GM19452 (cell line): ENCODE measurements around the gene HTR1A.

Experiments used
- ATAC-seq: cut with Tn5 transposase; IDR thresholded peaks from one replicate; pipeline ENCODE4 v1.9.1; 2021; ENCODE audit not compliant: unreplicated experiment

The HTR1A gene

DNA sequence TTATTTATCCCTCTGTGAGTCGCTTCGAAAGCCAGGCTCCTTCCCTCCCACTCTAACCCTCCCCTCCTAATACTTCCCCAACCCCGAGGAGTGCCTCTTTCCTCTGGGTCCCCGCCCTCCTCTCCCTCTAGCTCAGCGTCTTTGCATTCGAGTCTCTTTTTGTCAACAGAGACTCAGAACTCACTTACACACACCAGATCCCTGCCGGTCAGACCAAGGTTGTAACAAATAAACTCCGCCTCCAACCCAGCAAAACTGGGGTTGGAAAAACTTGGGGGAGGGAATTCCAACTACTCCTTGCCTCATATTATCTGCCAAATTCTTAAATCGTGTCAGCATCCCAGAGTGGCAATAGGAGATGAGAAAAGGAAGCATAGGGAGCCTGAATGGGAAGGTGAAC lies at the start of gene HTR1A:
TSS of gene HTR1A (minus strand) at position 167 of the 400 bp plus-strand sequence. CDS start 726 bp downstream, outside the sequence.
- no peak for ATAC-seq

DNA sequence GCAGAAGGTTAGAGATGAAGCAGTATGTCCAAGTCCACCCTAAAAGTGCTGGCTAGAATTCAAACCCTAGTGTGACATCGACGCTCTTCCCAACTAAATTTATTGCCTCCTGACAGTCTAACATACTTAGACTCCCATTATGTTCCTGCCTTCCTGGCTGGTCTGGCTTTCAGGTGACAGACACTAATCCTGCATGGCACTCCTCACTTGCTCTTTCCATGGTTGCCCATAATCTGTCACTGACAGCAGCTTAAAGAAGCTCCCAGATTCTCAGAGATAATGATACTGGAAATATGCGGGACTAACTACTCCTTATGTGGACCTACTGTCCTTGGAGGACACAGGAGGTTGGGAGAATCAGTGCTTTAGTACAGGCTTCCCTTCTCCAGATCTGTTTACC lies 41.7 kb upstream of the HTR1A start:
- ATAC-seq: no peak

DNA sequence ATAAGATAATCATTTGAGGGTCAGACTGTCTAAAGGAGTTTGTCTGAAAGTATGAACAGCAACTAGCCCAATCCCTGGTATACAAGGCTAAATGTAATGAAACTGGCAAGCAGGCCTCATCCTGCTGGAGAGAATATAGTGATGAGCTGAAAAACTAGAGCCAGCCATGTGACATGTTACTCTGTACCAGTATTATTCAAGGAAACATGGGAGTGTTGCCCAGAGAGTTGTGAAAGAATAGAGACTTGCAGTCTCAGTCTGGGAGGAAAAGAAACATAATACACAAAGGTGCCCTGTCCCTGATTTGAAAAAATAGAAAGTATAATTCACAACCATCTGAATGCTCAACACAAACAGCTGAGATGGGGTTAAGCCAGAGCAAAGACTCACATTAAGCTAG lies 37.9 kb upstream of the HTR1A start:
- ATAC-seq: no peak

DNA sequence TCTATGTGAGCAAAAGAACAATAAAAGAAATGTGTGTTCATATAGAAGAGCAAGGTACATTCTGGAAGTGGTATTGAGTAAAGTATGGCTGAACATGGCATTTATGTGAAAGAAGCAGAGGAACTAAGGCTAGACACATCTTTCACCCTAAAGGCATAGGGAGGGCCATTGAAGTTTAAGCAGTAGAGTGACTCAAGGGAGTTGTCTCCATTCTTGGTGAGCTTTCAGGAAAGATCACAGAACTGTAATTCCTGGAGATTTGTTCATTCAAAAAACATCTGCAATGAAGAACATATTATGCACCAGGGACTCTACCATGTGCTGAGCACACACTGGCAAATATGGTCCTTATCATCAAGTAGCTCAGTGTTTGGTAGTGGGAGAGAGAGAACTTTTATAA lies 24.8 kb upstream of the HTR1A start:
- no peak for ATAC-seq

DNA sequence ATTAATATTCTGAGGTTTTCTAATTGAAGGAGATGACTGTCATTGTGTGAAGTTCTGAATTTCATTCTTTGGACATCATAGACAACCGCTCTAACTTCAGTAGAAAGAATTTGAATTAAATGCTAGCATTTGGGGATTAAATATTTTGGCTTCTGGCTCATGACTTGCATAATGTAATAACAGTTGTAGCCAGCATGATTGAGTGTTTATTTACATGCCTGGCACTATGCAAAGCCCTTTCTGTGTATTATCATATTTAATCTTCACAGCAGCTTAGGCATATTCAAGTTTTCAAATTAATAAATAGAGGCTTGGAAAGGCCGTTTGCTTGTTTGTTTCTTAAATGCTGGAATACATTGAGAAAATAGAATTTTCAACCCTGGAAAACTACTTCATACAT lies 19.6 kb upstream of the HTR1A start:
- no peak for ATAC-seq

DNA sequence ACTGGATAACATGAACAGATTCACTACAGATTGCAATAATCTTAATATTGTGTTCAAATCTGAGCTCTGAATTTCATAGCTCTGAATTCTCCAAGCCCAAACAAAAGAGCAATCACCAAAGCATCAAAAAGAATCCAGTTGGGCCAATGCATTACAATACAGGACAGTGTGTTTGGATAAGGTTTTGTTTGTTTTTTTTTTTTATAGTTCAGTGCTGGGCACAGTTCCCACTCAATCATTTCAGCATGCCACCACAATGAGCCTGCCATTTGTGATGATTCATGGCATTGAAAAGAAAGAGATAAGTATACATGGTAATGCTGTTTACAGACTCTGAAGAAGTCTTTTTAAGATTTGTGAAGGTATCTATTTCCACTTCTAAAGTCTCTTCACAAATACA lies 1.7 kb upstream of the HTR1A start:
- ATAC-seq: no peak

DNA sequence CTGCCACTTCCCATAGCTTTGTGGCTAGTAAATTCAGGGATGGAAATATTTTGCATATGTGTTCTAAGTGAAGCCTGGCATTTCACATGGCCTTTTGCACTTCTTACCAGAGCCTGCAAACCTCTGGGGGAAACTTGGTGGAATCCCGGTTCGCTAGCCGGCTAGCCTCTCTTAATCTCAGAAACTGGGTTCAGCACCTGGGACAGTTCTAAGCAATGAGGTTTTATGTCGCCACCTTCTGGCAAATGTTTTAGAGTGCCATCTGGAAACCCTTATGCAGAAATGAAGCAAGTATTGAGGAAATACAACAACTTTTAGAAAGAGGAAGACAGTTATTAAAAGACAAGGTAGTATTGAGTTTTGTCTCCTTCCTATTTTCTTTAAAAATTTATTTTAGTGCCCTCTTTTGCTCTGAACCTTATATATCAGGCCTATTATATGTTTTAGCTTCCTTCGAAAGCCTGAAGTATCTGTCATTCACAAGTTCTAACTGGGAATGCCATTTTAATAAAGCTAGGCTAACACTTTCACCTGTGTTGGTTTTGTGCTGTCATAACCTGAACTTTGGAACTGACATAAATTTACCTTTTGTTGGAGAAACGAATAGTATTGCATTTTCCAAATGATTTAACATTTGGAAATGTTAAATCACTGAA lies 963 bp upstream of the HTR1A start:
- peak; percentile 81 for ATAC-seq

DNA sequence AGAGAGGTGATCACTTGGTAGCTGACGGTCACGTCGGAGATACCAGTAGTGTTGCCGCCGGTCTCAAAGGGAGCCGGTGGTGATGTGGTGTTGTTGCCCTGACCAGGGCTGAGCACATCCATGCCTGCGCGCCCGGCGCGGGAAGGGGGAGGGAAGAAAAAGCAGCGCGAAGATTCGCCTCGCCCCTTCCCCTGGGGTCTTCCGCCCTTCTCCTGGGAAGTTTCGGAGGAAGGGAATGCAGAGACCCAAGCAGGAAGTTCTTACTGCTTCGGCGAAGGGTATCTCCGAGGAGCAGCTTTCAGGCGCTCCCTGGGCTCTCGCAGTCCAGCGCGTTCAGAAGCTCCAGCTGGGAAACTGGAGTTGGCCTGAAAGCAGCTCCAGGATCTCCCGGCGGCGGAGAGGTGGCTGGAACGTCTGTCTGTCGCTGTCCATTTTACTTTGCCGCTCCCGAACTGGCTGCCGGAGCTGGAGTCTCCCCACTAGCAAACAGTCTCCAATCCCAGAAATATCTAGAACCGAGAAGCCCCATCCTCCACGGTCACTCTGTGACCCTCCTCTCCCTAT lies 565 bp downstream of the HTR1A start:
- no peak for ATAC-seq

DNA sequence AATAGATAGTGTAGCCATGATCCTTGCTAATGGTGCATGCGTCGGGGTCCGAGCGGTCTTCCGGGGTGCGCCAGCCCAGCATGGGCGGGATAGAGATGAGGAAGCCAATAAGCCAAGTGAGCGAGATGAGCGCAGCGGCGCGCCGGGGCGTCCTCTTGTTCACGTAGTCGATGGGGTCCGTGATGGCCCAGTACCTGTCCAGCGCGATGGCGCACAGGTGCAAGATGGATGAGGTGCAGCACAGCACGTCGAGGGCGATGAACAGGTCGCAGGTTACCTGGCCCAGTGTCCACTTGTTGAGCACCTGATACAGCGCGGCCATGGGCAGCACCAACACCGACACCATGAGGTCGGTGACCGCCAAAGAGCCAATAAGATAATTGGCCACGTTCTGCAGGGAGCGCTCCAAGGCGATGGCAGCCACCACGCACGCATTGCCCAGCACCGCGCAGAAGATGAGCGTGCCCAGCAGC lies 1.1 kb downstream of the HTR1A start:
- ATAC-seq: no peak

DNA sequence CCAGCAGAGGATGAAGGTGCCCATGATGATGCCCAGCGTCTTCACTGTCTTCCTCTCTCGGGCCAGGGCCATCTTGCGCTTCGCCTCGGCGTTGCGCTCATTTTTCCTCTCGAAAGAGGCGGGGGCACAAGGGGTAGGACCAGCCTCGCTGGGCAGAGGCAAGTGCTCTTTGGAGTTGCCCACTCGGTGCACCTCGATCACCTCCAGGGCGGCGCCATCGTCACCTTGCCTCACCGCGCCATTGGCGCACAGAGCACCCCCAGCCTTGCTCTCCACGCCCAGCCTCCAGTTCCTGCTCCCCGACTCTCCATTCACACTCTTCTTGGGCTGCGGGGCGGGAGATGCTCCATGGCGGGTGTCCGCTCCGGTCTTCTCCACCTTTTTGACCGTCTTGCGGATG lies 1.6 kb downstream of the HTR1A start:
- ATAC-seq: no peak

DNA sequence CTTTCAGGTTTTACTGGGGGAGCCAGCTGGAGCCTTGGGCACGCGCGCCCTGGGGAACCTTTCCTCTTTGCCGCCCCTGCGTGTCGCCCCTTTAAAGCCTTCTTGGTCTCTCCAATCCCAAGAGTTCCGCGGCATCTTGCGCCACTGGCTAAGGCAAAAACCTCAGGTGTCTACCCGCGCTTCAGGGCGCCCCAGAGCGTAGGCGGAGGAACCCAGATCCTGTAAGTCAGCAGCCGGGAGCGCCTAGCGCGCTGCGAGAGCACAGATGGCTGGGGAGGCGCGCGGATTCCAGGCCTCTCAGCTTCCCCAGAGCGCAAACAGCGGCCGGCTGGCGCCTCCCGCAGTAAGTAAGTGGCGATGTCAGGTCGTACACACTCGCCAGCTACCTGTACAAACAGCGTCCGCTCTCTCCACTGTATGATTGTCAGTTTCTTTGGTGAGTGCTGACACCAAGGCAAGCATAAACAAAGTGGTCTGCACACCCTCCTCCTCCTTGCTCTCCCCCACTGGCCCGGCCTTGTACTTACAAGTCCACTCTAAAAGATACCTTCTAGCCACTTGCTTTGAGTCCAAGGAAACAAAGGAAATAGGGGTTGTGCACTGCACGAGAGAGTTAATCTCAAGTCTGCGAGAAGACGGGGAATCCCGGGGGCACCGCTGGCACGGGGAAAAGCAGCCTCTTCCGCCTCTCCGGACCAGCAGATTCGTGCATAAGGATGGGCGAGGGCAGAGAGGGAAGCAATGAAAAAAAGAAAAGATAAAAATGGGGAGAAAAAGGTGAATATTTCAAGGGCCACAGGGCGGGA lies 2.9 kb downstream of the HTR1A start:
- no peak for ATAC-seq

DNA sequence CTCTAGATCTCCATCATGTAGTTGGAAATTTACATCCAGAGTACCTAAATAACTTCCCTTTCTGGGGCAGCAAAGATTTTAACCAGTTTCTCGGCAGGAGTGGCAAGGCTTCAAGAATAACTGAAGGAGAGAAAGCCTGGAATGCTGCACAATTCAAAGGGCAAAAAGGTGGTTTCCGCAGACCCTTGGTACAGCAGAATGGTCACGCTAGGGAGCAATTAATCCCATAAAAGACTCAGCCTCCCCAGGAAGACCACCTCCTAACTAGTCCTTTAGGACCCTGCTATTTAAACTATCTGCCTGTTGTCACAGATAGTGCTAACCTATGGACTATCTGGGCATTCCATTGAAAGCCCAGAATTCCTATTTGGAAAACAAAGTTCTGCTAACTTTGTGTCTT lies 3.6 kb downstream of the HTR1A start:
- no peak for ATAC-seq

DNA sequence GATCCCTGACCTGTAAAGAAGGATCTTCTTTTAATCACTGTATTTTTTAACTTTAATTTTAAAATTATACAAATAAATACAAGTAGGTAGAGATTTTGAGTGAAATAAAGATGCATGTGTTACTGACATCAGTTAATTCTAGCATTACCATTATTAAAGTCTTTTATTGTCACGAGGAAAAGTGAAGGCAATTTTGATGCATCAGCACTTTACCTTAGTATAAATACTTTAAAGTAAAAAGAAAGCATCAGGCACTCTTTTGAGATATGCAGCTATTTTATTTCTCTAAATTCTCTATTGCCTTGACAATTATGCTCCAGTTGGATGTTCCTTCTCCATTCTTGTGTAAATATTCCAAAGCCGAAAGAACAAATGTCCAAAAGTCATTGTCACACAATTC lies 4.6 kb downstream of the HTR1A start:
- ATAC-seq: no peak

DNA sequence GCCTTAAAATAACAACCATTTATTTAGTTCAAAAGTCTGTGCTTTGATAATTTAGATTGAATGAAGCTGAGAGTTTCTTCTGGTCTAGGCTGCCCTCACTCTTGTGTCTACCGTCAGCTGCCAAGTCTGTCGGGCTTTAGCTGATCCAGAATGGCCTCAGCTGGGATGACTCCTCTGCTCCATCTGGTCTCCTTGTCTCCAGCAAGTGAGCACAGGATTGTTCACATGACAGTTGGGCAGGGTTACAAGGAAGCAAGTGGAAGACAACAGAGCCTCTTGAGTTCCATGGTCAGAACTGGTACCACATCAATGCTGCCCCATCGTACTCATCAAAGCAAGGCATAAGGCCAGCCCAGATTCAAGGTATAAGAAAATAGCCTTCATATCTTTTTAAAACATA lies 9.0 kb downstream of the HTR1A start:
- no peak for ATAC-seq

DNA sequence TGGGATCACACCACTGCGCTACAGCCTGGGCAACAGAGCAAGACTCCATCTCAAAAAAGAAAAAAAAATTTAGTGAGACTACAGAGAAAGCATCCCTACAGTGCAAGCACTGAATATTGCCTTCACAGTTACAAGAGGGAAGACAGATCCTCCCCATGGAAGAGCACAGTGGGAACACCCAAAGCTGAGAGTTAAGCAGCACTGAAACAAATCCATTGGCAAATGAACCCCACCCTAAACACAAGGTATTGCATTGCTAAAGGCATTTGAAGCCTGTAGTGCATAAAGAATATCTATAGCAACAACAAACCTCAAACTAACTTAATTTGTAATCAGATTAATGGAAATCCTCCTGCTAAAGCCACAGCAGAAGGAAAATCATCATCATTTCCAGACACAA lies 27.1 kb downstream of the HTR1A start:
- ATAC-seq: no peak

DNA sequence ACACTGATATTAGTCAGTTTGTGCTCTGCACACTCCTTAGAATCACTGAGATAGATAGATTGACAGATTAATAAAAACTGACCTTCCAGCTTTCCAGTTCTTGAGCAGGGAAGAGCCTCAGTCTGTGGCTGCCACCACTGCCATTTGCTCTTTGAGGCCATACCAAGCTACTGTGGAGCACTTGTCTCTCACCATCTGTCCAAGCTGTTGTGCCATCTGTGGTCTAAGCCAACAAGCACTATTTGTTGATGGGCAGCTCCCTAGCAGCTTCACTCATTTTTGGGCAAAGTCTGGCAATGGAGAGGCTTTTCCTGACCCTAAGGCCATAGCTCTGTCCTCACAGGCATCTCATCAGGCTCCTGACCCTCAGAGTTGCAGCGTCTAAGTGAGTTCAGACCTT lies 30.4 kb downstream of the HTR1A start:
- no peak for ATAC-seq

DNA sequence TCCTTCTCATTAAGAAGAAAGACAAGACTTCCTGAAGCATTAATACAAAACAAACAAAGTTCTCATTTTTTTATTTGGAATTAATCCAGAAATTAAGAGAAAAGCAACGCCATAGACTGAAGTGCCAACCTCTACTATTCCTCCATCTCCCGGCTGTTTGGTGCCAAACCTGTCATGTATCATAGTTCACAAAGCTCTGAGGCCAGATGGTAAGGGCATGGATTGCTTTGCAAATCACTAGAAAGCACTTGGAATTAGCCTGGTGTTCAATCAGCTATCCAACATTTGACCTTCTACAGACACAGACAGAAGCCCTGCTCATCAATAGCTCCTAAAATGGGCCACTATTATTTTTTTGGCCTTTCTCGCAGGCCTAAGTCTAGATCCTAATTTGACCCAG lies 33.8 kb downstream of the HTR1A start:
- no peak for ATAC-seq

DNA sequence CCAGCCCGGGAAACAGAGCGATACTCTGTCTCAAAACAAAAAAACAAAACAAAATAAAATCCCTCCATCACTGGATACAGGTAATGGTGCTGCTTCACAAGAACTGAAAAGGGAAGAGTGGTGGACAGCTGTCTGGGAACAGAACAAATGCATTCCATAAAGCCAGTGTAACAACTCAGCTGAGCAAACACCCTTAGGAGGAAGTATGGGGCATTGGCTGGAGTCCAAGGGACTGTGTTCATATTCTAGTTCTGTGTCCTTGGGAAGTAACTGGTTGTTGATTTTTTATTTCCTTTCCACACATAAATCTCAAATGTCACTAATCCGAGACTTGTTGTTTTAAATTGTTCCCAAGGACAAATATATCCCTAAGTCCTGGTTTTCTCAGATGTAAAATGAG lies 38.3 kb downstream of the HTR1A start:
- no peak for ATAC-seq

DNA sequence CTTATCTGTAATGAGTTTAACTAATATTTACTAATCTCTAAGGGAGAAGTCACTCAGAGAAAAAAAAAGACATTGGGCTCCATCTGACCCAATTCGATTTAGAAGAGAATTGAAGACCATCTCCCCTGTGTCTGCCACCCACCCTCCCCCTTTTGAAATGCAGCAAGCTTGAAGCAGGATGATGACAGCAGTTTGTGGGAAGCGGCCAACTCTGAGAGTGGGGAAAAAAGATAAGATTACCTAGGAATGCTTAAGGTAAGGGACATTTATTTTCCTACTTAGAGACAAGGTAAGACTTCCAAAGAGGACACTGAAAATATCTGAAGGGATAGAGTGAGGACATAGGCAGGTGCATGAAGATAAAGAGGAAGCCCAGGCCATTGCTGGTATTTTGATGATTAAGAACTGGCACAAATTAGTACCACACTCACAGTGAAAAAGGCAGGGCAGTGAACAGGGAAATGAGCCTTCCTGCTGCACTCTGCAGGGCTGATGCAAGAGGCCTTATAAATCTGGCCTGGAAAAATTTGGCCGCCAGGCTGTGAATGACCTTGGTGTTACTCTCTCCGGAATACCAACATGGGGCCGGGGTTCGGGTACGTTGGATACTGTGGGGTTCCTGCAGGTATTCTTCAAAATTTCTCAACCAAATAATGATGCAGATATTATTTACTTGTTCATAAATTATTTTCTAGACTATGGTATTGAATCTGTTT lies 42.3 kb downstream of the HTR1A start:
- no peak for ATAC-seq

DNA sequence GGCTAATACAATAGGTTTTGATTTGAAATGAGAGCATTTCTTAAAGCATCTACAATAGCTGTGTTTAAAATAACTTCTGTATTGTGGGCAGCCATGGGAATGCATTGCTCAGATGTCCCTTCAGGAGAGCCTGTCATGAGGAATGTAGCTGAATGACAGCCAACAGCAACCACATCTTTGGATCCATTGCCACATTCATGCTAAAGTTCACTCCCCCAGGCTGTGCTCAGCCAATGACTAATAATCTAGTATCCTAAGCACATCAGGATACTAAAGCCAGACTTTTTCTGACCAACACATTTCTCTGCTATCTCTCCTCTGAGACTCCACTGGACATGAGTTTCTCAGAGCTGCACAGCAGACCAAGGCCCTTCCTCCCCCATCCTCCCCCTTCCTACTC lies 45.5 kb downstream of the HTR1A start:
- no peak for ATAC-seq

DNA sequence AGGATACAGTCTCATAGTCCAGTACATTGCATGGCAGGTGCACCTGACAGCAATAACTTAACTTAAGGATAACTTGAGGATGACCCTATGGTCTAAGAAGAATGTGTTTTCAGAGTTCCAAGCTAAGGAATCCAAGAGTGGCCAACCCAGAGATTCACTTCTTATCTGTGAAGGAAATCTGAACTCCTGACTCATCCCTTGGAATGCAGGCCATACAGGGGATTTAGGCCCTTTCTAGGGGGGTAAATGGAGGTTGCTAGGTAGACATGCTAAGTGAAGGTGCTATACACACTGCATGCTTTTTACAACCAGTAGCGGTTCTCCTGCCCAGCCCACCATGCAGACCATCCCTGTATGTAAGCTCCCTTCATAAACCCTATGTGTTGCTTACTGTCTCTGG lies 50.4 kb downstream of the HTR1A start:
- ATAC-seq: no peak
